ENCODE results near the gene DBF4B. TPM values are rescaled to one million over a fixed set of nuclear protein-coding genes. Genes with fewer than 3 reads are reported as not detected.
A peak's percentile ranks its signal among the peaks of the same experiment; 100 is the strongest.

The DBF4B gene
- total RNA-seq, 4 donors from 2014 or later, result 6.0 to 19.0 (median 6.2) TPM

DNA sequence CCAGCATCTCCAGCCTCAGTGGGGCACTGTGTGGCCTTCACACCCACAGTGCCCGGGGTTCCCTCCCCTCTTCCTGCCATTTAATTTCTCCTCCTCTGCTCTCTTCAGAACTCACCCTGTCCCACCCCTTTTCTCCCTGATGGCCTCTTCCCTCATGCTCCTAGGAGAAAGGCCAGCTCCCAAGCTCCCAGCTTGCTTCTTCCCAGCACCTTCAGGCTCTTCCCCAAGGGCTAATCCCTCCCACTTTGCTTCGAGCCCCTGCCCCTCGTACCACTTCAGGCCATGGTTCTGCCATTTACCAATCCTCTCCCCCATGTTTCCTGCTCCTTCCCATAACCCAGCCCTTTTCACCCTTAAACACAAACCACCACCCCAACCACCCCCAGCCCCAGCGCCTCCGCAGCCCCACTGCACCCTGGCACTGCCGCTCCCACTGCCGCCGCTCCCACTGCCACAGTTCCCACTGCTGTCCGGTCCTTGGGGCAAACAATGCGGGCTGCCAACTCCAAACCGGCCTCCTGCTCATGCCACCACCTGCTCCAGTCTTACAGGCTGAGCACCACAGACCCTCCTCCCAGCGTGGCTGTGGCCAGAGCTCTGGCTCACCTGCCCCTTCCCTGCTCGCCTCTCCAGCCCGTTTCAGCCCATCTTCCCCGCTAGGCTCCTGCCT is 78.9 kb downstream of the DBF4B start:
- DNase-seq (ENCODE audit: low spot score in 2 of 2), result no peak
- Histone ChIP-seq H3K9me3 (no peaks in the 10 kb centered on the region), H3K4me3 (no peak overlapping the region), H3K27ac (no peak overlapping the region), H3K27me3 (no peaks in the 10 kb centered on the region), H3K36me3 (no peaks in the 10 kb centered on the region), H3K4me1 (peaks cover 0 to 7% (median 0%) of the 10 kb centered on the region in 4 donors)
- TF ChIP-seq, protein P1, sequence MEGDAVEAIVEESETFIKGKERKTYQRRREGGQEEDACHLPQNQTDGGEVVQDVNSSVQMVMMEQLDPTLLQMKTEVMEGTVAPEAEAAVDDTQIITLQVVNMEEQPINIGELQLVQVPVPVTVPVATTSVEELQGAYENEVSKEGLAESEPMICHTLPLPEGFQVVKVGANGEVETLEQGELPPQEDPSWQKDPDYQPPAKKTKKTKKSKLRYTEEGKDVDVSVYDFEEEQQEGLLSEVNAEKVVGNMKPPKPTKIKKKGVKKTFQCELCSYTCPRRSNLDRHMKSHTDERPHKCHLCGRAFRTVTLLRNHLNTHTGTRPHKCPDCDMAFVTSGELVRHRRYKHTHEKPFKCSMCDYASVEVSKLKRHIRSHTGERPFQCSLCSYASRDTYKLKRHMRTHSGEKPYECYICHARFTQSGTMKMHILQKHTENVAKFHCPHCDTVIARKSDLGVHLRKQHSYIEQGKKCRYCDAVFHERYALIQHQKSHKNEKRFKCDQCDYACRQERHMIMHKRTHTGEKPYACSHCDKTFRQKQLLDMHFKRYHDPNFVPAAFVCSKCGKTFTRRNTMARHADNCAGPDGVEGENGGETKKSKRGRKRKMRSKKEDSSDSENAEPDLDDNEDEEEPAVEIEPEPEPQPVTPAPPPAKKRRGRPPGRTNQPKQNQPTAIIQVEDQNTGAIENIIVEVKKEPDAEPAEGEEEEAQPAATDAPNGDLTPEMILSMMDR (IDR thresholded peaks at IDR 0.05), result no peak
- TF ChIP-seq POLR2A (IDR thresholded peaks at IDR 0.05) (no peak), EP300 (IDR thresholded peaks at IDR 0.05) (no peak)
- whole genome bisulfite sequencing, 2 donors, result 69 to 76% methylated on average over 15 of the region's 15 CpGs

DNA sequence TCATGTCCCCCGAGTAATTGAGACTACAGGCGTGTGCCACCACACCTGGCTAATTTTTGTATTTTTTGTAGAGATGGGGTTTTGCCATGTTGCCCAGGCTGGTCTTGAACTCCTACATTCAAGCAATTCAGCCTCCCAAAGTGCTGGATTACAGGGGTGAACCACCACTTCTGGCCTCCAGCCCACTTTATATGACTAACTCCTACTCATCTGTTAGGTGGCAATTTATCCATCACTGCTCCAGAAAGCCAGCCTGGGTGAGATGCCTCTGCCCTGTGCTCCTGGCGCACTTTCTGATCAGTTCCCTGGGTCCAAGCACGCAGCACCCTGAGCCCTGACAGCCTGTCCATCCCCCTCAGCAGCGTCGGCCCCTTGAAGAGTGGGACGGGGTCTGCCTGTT is 79.7 kb downstream of the DBF4B start:
- TF ChIP-seq POLR2A (IDR thresholded peaks at IDR 0.05), result no peak
- H3K27me3 ChIP-seq, result no peaks in the 10 kb centered on the region
- no peak for DNase-seq (ENCODE audit: low spot score in 2 of 2)
- H3K4me3 ChIP-seq, result no peak overlapping the region
- H3K36me3 ChIP-seq, result no peaks in the 10 kb centered on the region
- WGBS, 2 donors, result 83 to 92% methylated on average over 7 of the region's 7 CpGs
- H3K9me3 ChIP-seq, result no peaks in the 10 kb centered on the region
- peaks cover 0 to 5% (median 0%) of the 10 kb centered on the region in 4 donors for H3K4me1 ChIP-seq
- no peak overlapping the region for H3K27ac ChIP-seq

DNA sequence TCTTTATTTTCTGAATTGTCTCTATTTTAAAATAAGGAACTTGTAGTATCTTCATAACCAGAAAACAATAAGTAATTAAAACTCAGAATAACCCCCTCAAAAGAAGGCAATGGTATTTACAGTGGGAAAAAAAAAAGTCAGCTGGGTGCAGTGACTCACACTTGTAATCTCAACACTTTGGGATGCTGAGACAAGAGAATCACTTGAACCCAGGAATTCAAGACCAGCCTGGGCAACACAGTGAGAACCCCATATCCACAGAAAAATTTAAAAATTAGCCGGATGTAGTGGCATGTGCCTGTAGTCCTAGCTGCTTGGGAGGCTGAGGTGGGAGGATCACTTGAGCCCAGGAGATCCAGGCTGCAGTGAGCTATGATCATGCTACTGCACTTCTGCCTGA is 83.8 kb downstream of the DBF4B start:
- Histone ChIP-seq H3K9me3 (no peaks in the 10 kb centered on the region), H3K4me3 (no peak overlapping the region), H3K4me1 (peaks cover 0 to 26% (median 5%) of the 10 kb centered on the region in 4 donors), H3K27me3 (no peaks in the 10 kb centered on the region), H3K27ac (peak overlapping the region in 1 of 4 donors; percentile 25), H3K36me3 (no peaks in the 10 kb centered on the region)
- TF ChIP-seq EP300 (IDR thresholded peaks at IDR 0.05) (no peak), POLR2A (IDR thresholded peaks at IDR 0.05) (no peak)
- TF ChIP-seq, protein P1 (IDR thresholded peaks at IDR 0.05), result no peak
- 71 to 80% methylated on average over 1 of the region's 1 CpG for WGBS, 2 donors
- DNase-seq (ENCODE audit: low spot score in 2 of 2), result no peak

DNA sequence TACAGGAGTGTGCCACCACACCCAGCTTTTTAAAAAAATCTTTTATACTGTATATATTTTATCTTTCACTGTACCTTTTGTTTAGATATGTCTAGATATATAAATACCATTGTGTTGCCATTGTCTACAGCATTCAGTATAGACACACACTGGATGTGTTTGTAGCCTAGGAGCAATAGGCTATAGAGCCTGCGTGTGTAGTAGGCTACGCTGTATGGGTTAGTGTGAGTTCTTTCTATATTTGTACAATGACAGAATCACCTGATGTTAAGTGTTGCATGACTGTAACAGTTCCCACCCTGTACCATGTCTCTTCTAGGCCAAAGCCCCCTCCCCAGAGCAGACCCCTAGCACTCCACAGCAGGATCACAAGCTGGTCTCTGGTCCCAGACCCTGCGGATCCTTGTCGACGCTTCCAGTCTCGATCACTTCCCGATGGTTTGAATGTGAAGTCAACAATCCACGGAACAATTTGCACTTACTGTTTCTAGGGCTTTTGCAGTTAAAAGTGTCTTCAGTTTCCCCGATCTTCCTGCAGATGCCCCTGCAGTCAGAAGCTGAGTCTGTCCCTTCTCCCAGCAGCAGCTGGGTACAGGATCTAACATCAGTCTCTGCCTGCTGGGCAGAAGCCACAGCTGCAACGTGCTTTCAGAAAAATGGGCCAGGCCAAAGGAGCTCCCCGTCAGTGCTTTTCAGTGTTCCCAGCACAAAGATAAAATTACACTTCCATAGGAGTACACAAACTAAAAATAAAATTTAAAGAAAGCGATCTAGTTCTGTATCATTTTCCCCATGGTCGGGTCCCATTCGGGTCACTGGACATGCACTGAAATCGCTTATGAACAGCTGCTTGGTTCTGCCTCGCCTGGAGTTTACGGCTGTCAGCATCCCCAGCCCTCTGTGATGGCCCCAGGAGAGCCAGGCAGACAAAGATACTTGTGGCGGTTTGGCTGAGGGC is 85.7 kb downstream of the DBF4B start:
- Histone ChIP-seq H3K9me3 (no peaks in the 10 kb centered on the region), H3K4me3 (no peak overlapping the region), H3K27me3 (no peaks in the 10 kb centered on the region), H3K27ac (peak overlapping the region; percentile 38 to 90 (median 56)), H3K4me1 (peaks cover 0 to 24% (median 5%) of the 10 kb centered on the region in 4 donors), H3K36me3 (no peaks in the 10 kb centered on the region)
- TF ChIP-seq EP300 (IDR thresholded peaks at IDR 0.05), result no peak
- TF ChIP-seq POLR2A (IDR thresholded peaks at IDR 0.05), result no peak
- TF ChIP-seq, protein P1 (IDR thresholded peaks at IDR 0.05), result no peak
- DNase-seq (ENCODE audit: low spot score in 2 of 2), result no peak
- 54% methylated on average over 18 of the region's 18 CpGs for WGBS, 2 donors

DNA sequence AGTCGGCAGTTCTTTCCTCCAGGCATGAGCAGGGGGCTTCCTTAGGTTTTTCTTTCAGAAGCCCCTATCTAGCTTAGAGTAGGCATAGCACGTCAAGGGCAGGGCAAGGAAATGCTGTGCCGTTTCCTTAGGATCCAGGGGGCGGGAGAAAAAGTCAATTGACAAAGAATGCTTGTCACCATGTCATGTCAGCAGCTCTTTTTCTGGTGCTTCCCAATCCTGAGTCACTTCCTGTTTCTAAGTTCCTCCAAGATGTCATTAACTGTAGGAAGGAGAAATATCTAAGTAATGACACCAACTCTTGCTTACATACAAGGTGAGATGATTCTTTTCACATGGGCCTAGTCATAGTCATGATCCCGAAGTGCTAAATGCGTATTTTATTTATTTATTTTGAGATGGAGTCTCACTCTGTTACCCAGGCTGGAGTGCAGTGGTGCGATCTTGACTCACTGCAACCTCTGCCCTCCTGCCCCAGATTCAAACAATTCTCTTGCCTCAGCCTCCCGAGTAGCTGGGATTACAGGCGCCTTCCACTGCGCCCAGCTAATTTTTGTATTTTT is 86.5 kb downstream of the DBF4B start:
- H3K27ac ChIP-seq, result peak overlapping the region; percentile 38 to 90 (median 56)
- 27 to 34% methylated on average over 10 of the region's 10 CpGs for WGBS, 2 donors
- no peaks in the 10 kb centered on the region for H3K27me3 ChIP-seq
- no peak for DNase-seq (ENCODE audit: low spot score in 2 of 2)
- no peaks in the 10 kb centered on the region for H3K36me3 ChIP-seq
- TF ChIP-seq POLR2A (IDR thresholded peaks at IDR 0.05) (no peak), EP300 (IDR thresholded peaks at IDR 0.05) (no peak)
- TF ChIP-seq, protein P1 (IDR thresholded peaks at IDR 0.05), result no peak
- peaks cover 0 to 24% (median 5%) of the 10 kb centered on the region in 4 donors for H3K4me1 ChIP-seq
- no peak overlapping the region for H3K4me3 ChIP-seq
- no peaks in the 10 kb centered on the region for H3K9me3 ChIP-seq

All from tibial nerve (tissue), 4 donors.